Measurements from ENCODE around the gene SMIM13.
"Not testable (repeated sequence)": the region's sequence is repeated elsewhere in the genome, so short reads cannot be mapped to it uniquely, and the experiment has no call there.

The SMIM13 gene

DNA sequence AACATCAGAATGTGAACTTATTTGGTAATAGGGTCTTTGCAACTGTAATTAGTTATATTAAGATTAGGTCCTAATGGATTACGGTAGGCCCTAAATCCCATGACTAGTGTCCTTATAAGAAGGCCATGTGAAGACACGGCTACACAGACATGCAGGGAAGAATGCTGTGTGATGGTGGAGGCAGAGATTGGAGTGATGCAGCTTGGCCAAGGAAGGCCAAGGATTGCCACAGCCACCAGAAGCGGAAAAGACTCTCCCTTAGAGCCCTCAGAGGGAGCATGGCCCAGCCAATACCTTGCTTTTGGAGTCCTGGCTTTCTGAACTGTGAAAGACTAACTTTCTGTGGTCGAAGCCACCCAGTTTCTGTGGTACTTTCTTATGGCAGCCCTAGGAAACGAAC lies 9.7 kb upstream of the SMIM13 start:
- DNase-seq (ENCODE audit: low read depth): no peak

DNA sequence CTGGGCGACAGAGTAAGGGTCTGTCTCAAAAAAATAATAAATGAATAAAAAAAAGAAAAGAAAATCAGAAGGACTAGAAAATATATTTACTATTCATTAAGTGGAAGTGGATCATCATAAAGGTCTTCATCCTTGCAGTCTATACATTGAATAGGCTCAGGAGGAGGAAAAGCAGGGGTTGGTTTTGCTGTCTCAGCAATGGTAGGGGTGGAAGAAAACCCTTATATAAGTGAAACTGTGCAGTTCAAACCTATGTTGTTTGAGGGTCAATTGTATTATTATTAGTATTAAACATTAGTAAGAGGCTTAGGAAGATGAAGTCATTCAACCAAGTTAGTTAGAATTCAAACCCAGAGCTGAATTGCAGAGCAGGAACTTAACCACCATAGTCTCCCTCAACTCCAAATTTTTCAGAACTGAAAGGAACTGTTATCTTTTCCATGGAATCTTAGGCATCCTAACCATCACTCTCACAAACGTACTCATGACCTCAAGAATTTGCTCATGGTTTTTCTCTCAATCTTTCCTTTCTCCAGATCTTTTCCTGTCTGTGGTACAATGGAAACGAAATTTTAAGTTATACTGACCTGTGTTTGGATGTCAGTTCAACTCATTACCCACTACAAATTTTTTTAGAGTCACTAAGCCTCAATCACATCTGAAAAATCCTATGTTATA lies 7.7 kb upstream of the SMIM13 start:
- DNase-seq (ENCODE audit: low read depth): no peak

DNA sequence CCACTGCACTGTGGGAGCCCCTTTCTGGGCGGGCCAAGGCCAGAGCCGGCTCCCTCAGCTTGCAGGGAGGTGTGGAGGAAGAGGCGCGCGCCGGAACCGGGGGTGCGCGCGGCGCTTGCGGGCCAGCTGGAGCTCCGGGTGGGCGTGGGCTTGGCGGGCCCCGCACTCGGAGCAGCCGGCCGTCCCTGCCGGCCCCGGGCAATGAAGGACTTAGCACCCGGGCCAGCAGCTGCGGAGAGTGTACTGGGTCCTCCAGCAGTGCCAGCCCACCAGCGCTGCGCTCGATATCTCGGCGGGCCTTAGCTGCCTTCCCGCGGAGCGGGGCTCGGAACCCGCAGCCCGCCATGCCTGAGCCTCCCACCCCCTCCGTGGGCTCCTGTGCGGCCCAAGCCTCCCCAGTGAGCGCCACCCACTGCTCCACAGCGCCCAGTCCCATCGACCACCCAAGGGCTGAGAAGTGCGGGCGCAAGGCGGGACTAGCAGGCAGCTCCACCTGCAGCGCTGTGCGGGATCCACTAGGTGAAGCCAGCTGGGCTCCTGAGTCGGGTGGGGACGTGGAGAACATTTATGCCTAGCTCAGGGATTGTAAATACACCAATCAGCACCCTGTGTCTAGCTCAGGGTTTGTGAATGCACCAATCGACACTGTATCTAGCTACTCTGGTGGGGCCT lies 6.4 kb upstream of the SMIM13 start:
- DNase-seq (ENCODE audit: low read depth): not testable (repeated sequence)

DNA sequence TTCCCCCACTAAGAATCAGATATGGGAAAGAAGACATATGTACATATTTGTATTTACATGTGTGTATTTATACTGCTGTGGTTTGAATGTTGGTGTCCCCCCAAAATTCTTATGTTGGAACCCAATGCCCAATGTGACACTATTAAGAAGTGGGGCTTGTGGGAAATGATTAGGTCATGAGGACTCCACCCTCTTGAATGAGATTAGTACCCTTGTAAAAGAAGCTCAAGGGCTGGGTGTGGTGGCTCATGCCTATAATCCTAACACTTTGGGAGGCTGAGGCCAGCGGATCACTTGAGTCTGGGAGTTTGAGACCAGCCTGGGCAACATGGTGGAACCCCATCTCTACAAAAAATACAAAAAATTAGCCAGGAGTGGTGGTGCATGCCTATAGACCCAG lies 3.9 kb upstream of the SMIM13 start:
- no peak for DNase-seq (ENCODE audit: low read depth)

DNA sequence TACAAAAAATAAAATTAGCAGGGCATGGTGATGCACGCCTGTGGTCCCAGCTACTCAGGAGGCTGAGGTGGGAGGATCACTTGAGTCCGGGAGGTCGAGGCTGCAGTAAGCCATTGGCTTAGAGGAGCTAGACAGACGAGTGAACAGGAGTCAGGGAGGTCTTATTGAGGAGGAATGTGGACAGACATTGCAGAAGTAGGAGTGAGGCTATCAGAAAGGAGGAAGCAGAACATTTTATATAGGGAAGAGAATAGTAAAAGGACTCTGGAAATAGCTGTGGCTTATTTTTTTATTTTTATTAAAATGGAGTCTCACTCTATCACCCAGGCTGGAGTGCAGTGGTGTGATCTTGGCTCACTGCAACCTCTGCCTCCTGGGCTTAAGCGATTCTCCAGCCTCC lies 2.5 kb upstream of the SMIM13 start:
- DNase-seq (ENCODE audit: low read depth): not testable (repeated sequence)

DNA sequence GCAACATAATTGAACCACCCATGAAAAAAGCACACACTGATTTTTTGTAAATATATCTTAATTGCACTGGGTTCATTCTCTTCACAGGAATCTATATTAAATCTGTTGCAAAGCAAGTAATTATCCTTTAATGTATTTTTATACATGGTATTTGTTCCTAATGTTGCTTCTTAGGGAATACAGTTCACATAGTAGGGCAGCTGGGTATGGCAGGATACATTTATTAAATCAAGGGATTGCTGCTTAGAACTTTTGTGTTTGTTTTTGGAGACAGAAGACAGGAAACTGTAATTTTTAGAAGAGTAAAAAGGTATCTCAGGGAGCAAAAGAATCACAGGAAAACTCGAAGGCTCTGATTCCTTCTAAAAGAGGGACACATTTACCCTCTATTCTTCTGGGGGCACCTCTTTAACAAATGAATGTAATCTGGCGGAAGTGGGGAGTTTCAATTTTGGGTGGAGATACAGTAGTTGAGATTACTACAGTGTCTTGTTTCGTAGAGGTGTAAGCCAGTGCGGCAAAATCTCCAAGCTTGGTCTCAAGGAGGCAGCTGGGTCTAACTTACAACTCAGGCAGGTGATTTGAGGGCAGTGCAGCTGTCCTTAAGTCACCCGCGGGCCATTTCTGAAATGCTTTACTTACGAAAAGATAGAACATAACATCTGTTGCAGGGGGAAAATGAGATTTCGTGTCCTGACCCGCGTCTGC lies 812 bp upstream of the SMIM13 start:
- DNase-seq (ENCODE audit: low read depth): no peak

DNA sequence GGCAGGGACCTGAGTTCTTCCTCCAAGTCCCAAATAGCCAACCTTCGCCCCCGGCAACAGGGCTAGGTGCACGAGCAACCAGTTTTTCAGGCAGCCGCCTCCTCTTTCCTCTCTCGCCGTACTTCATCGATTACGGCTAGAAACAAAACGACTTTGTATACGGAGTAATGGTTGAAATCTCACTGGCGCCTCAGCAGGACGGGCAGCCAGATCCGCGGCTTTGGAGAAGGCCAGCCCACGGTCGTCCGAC lies 333 bp upstream of the SMIM13 start:
- DNase-seq (ENCODE audit: low read depth): no peak

DNA sequence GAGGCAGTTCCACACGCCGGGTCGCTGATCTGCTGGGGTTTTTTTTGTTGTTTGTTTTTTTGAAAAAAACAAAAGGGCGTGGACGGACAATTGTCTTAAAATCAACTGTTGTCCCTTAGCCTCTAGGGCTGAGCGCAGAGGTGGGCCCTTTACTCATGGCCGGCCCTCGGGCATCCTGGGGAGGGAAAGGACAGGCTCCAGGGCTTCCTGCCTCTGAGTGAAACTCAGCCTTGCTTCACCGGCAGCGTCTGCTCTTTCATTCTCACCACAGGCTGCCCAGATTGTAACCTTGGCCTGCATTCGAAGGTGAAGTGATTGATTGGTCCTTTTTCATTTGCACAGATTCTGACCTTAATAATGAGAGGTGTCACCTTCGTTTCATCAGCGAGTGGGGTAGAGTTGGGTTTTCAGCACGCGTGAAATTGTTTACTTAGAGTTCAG lies 797 bp downstream of the SMIM13 start:
- DNase-seq (ENCODE audit: low read depth): peak; percentile 16

DNA sequence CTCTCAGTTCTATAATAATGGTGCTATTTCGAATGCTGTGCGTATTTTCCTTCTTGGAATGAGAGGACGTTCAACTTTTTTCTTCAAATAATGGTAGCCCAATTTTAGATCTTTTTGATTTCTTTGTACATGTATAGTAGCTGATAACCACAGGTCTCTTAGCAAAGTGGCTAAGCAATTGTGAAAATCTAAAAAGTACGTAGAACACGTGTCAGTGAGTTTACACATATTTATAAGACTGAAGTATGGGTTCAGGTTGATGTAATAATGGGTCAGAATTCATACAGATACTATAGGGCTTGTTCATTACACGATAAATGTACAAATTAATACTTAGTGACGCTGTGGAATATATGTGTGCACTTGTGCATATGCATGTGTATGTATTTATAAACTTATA lies 1.3 kb downstream of the SMIM13 start:
- no peak for DNase-seq (ENCODE audit: low read depth)

DNA sequence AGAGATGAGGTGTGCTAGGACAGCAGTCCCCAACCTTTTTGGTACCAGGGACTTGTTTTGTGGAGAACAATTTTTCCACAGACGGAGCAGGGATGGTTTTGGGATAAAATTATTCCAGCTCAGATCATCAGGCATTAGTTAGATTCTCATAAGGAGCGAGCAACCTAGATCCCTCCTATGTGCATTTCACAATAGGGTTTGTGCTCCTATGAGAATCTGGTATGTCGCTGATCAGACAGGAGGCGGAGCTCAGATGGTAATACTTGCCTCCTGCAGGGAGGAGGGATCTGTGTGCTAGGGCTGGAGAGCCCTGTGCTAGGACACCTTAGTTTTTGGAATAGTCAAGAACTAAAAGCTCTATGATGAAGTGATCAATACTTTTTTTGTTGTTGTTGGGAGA lies 2.5 kb downstream of the SMIM13 start:
- no peak for DNase-seq (ENCODE audit: low read depth)

DNA sequence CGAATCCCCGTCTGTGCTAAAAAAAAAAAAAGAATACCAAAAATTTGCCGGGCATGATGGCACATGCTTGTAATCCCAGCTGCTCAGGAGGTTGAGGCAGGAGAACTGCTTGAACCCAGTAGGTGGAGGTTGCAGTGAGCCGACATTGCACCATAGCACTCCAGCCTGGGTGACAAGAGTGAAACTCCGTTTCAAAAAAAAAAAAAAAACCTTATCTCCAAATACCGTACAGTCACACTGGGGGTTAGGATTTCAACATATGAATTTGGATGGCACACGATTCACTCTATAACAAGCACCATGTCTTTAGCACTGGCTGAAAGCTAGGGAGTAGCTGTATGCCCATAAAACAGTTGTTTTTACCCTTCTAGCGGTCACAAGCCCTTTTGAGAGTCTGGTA lies 3.8 kb downstream of the SMIM13 start:
- DNase-seq (ENCODE audit: low read depth): no peak

DNA sequence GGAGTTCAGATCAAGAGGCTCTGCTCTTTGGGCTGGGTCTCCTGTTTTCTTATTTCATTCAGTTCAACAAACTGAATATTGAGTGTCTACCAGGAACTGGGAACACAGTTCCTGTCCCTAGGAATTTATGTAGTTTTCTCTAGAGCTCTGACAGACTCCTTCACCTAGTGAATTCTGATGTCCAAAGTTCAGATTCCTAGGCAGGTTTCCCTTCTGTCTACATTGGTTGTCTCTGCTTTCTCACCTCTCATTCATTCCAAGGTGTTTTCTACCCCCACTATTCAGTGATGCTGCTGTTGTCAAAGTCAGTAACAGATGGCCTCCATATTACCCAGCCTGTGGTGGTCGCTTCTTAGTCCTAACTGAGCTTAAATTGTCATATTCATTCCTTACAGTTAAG lies 4.4 kb downstream of the SMIM13 start:
- no peak for DNase-seq (ENCODE audit: low read depth)

DNA sequence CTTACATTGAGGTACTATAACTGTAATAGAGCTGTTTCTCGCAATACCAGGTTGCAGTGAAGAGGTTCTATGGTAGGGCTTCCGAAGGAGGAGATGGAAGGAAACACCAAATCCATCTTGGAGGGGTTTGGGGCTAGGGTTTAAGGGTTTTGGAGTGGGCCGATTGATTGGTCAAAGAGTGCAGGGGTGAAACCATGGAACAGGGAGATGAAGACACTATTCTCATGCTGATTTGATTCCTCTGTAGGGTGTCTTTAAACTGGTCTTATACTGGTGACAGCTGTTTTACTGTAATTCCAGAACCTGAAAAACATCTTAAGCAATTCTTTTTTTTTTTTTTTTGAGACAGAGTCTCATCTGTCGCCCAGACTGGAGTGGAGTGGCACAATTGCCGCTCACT lies 7.8 kb downstream of the SMIM13 start:
- DNase-seq (ENCODE audit: low read depth): no peak

DNA sequence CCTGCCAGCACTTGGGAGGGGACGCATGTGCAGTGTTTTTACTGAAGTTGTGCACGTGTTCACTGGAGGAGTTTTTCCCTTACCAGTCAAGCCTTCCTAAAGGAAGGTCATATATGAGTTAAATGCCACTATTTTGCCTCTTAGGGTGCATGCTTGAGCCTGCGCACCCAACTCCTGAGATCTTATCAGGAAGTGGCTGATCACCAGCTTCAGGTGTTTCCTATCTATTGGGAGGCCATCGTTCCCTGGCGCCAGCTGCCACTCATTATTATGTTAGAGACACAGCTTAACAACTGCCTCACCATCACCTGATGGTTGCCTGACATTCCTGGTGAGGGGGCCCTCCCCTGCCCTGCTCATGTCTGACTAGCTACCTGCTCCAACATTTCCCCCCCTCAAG lies 9.4 kb downstream of the SMIM13 start:
- no peak for DNase-seq (ENCODE audit: low read depth)

DNA sequence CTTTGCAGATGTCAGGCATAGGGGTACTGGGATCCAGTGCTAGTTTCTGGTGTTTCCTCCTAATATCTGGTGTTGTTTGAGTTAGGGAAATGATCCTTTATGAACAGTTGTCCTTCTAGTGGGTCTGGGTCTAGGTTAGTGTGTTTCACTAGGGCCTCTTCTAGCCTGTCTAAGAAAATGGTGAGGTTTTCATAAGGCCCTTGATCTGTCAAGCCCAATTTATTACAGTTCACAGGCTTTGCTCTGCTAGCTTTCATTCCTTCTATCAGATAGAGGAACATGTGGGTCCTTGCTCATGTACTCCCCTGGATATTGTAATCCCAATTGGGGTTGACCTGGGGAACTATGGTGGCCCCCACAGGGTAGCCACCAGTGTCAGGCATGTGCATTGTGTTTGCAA lies 15.1 kb downstream of the SMIM13 start:
- DNase-seq (ENCODE audit: low read depth): no peak

DNA sequence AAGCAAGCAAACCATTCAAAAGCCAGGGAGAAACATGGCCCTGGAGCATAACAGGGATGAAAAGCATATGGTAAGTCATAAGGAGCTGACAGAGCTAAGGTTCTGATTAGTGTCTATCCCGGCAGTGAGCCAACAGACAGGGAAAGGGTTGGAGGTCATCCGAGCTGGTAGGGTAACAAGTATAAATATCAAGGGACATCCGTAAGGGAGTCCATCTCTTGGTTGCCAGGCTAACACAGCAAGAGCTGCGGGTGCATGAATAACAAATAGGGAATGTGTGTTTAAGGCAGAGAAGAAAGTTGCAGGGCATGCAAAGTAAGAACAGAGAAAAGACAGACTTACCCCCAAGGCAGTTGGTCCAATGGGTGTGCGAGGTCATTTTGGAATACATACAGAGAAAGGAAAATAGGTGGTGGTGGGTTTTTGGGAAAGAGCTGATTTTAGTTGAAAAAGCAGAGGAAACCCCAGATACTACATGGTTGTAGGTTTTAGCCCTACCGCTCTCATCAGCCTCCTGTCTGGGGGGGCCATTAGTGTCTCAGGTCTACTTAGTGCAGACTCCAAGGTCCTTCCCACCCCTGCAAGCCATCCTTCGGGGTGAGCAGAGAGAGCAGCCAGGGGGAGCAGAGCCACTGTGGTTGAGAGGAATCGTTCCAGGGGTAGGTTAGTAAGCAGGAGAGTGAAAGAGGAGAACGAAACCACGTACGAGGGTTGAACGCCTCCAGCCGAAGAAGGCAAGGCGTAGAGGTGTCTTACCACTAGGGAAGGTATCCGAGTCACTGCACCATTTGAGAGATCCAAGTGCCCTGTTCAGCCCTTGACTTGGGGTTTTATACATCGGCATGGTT lies 17.5 kb downstream of the SMIM13 start, which contains the start of gene ERVFRD-1:
Gene ERVFRD-1 (minus strand): TSS at position 805 of the 848 bp plus-strand sequence. CDS start 6,415 bp downstream, outside the sequence.
- DNase-seq (ENCODE audit: low read depth): no peak

DNA sequence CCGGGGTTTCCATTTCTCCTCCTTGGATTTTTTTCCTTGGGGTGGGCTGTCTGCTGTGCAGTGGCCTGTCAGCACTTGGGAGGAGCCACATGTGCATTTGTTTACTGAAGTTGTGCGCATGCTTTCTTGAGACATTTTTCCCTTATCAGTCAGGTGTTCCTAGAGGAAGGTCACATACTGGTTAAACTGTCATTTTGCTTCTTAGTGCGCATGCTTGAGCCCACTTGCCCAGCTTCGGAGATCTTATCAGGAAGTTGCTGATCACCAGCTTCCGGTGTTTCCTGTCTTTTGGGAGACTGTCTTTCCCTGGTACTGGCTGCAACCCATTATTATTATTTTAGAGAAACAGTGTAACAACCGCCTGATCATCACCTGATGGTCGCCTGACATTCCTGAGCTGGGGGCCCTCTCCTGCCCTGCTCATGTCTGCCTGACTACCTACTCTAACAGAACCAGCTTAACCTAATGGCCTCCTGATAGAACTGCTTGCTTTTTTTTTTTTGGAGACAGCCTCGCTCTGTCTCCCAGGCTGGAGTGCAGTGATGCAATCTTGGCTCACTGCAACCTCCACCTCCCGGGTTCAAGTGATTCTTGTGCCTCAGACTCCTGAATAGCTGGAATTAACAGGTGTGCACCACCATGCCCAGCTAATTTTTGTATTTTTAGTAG lies 18.3 kb downstream of the SMIM13 start:
- no peak for DNase-seq (ENCODE audit: low read depth)

DNA sequence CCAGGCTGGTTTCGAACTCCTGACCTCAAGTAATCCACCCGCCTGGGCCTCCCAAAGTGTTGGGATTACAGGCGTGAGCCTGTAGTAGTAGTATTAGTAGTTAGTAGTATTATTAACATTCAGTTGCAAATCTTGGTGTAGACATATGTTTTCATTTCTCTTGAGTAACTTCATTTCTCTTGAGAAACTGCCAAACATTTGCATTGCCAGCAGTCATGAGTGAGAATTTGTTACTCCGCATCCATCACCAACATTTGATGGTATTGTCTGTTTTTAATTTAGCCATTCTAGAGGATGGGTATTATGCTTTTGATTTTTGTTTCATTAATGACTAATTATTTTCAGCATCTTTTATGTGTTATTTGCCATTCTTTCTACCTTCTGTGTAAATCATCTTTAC lies 19.4 kb downstream of the SMIM13 start:
- DNase-seq (ENCODE audit: low read depth): no peak

DNA sequence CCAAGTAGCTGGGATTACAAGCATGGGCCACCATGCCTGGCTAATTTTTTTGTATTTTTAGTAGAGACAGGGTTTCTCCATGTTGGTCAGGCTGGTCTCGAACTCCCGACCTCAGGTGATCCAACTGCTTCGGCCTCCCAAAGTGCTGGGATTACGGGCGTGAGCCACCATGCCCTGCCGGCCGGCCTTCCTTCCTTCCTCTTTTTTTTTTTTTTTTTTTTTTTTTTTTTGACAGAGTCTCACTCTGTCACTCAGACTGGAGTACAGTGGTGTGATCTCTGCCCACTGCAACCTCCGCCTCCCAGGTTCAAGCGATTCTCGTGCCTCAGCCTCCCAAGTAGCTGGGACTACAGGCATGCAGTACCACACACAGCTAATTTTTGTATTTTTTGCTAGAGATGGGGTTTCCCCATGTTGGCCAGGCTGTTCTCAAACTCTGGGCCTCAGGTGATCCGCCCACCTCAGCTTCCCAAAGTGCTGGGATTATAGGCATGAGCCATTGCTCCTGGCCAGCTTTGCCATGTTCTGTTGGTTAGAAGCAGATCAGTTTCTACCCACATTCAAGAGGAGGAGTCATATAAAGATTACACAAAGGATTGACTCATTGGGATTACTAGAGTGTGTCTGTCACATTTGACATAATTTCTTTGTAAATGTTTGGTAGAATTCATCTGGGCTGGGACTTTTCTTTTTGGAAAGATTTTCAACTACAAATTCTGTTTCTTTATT lies 22.3 kb downstream of the SMIM13 start:
- DNase-seq (ENCODE audit: low read depth): not testable (repeated sequence)

DNA sequence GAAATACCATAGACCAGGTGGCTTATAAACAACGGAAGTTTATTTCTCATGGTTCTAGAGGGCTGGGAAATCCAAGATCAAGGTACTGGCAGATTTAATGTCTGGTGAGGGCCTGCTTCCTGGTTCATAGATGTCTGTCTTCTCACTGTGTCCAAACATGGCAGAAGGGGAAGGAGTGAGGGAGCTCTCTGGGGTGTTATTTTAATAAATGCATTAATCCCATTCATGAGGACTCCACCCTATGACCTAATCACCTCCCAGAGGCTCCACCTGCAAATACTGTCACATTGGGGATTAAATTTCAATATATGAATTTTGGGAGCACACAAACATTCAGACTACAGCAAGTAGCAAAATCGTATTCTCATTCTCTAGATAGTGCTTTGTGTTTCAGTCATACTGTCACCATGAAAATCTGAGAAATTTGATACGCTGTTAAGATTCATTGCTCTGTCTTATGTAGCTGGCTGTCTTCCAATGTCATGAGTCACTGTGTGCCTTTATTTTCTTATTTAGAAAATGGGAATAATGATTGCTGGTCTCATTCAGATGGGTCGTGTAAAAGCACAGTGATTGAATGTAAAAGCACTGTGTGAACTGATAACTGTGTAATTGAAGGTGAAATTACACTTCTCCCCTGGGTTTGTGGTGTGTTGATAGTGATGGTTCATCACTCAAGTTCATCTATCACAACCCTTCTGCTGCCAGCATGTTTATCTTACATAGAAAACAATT lies 26.8 kb downstream of the SMIM13 start:
- DNase-seq (ENCODE audit: low read depth): no peak

DNA sequence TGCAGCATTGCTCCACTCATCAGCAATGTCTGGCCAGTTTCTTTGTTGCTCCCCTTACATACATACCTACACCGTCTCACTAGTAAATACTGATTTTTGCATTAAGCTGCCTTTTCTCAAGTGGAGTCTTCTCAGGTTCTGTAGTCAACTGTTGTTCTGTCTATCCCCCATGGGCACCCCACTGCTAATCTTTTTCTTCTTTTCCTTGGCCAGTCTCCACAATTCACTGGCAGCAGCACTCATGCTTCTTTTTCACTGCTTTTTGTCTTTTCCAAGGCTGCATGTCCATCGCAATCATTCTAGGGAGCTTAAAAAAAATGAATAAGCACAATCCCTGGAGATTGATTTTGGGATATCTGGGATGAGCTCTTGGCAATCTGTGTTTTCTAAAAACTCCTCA lies 28.2 kb downstream of the SMIM13 start:
- no peak for DNase-seq (ENCODE audit: low read depth)
